Spinal cord (tissue), 10 donors: Measurements from ENCODE around the gene LRRTM1. TPM values are rescaled to one million over a fixed set of nuclear protein-coding genes. Genes with fewer than 3 reads are reported as not detected.

Experiments
- DNase-seq, 6 donors: peaks; one replicate each; pipeline versions ENCODE4 v3.0.0 to v3.0.0-alpha.2; 2013 to 2015; ENCODE audit warnings: low spot score in 6 of 6, low read depth in 4 of 6
- H3K27ac ChIP-seq: one replicate; pipeline ENCODE4 v1.5.1; 2013; ENCODE audit warnings: low read depth, low read length, control low read depth
- H3K27me3 ChIP-seq: one replicate; pipeline ENCODE4 v1.6.1; 2013; ENCODE audit warnings: low read length; ENCODE audit not compliant: control insufficient read depth, insufficient read depth
- H3K36me3 ChIP-seq: one replicate; pipeline ENCODE4 v1.6.1; 2013; ENCODE audit warnings: low read length; ENCODE audit not compliant: control insufficient read depth, insufficient read depth
- H3K4me1 ChIP-seq: one replicate; pipeline ENCODE4 v1.6.1; 2013; ENCODE audit warnings: low read length; ENCODE audit not compliant: control insufficient read depth, insufficient read depth
- H3K4me3 ChIP-seq: one replicate; pipeline ENCODE4 v1.5.1; 2013; ENCODE audit warnings: low read depth, low read length, control low read depth
- H3K9me3 ChIP-seq: one replicate; pipeline ENCODE4 v1.6.1; 2013; ENCODE audit warnings: low read length; ENCODE audit not compliant: control insufficient read depth, insufficient read depth
- WGBS: methylation state at CpG from one replicate; pipeline ENCODE4 v1.1.5; 2013; ENCODE audit warnings: missing lambda C conversion rate; ENCODE audit not compliant: insufficient coverage; 5-methylcytosine and 5-hydroxymethylcytosine counted together
- polyA plus RNA-seq, 2 donors: library from polyadenylated mRNA; unstranded; fragments of 120-200 nt; gene quantifications; one replicate each; pipeline ENCODE4 v1.2.1, GENCODE V29; 2013; ENCODE audit not compliant: insufficient read length in 2 of 2
- total RNA-seq, 2 donors: library from RNA; depleted of rRNA in 1 of 2; stranded (reverse); fragments of 120-200 nt in 1 of 2; fragments of >200 nt in 1 of 2; gene quantifications; one replicate each; pipeline versions ENCODE4 v1.2.3 to v1.2.4, GENCODE V29; 2013 to 2014
- donor health status: healthy.

The LRRTM1 gene
- total and polyA plus RNA-seq, 4 donors: 5.9 to 44.9 (median 23.5) TPM

- no peaks in the 10 kb centered on the region for H3K4me1 ChIP-seq
- peak overlapping the region; percentile 25 for H3K27ac ChIP-seq
- no peaks in the 10 kb centered on the region for H3K9me3 ChIP-seq
- DNase-seq: no peak
- 92% methylated on average over 3 of the region's 3 CpGs for WGBS
- H3K36me3 ChIP-seq: no peaks in the 10 kb centered on the region
- no peak overlapping the region for H3K4me3 ChIP-seq
- H3K27me3 ChIP-seq: no peaks in the 10 kb centered on the region
These were observed 47.8 kb downstream of the LRRTM1 start for GRCh38 chr2:80256782-80257167.

- Histone ChIP-seq H3K4me3 (no peak overlapping the region), H3K4me1 (no peaks in the 10 kb centered on the region), H3K27ac (peak overlapping the region; percentile 25), H3K27me3 (no peaks in the 10 kb centered on the region), H3K36me3 (no peaks in the 10 kb centered on the region), H3K9me3 (no peaks in the 10 kb centered on the region)
- 34% methylated on average over 3 of the region's 9 CpGs for WGBS
- peak in 2 of 6 donors; percentile 18 to 58 for DNase-seq
These were observed 48.4 kb downstream of the LRRTM1 start for GRCh38 chr2:80255918-80256781.

- DNase-seq: no peak
- Histone ChIP-seq H3K4me1 (no peaks in the 10 kb centered on the region), H3K9me3 (no peaks in the 10 kb centered on the region), H3K36me3 (no peaks in the 10 kb centered on the region), H3K27ac (no peak overlapping the region), H3K4me3 (no peak overlapping the region), H3K27me3 (no peaks in the 10 kb centered on the region)
- 83% methylated on average over 4 of the region's 7 CpGs for WGBS
These were observed 52.1 kb downstream of the LRRTM1 start for GRCh38 chr2:80252294-80252986.
